ENCODE results near the gene PHACTR1. TPM values are rescaled to one million over a fixed set of nuclear protein-coding genes. Genes with fewer than 3 reads are reported as not detected.
A peak's percentile ranks its signal among the peaks of the same experiment; 100 is the strongest.

Gene PHACTR1
- total RNA-seq, 1 donor from 2014 or later, result 8.4 TPM

DNA sequence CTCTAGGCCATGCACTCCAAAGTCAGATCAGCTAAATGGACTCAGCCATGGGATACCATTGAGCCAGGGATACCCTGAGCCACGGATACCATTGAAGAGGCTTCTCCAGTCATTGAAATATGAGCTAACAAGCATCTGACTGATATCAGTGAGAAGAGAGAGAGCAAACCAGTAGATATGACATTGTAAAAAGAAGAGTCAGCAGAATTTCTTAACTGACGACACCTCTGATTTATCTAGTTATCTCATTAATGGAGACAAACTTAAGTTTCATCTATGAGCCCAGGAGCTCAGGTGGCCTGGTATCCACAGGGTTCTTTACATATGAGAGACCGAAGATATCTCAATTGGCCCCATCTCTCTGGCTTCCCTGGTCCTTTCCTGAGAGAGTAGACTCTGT, 471.1 kb downstream of the PHACTR1 start:
- Histone ChIP-seq H3K9me3 (no peaks in the 10 kb centered on the region), H3K4me1 (no peaks in the 10 kb centered on the region), H3K27me3 (no peaks in the 10 kb centered on the region), H3K36me3 (peaks cover 12 to 14% of the 10 kb centered on the region in 2 donors), H3K27ac (no peak overlapping the region), H3K4me3 (no peak overlapping the region)
- intact Hi-C loops (cut with DNase I), result no loop called here
- DNase-seq (ENCODE audit: low spot score in 2 of 2), result peak in 1 of 2 donors; percentile 11
- TF ChIP-seq, protein P1, sequence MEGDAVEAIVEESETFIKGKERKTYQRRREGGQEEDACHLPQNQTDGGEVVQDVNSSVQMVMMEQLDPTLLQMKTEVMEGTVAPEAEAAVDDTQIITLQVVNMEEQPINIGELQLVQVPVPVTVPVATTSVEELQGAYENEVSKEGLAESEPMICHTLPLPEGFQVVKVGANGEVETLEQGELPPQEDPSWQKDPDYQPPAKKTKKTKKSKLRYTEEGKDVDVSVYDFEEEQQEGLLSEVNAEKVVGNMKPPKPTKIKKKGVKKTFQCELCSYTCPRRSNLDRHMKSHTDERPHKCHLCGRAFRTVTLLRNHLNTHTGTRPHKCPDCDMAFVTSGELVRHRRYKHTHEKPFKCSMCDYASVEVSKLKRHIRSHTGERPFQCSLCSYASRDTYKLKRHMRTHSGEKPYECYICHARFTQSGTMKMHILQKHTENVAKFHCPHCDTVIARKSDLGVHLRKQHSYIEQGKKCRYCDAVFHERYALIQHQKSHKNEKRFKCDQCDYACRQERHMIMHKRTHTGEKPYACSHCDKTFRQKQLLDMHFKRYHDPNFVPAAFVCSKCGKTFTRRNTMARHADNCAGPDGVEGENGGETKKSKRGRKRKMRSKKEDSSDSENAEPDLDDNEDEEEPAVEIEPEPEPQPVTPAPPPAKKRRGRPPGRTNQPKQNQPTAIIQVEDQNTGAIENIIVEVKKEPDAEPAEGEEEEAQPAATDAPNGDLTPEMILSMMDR (IDR thresholded peaks at IDR 0.05), result no peak

DNA sequence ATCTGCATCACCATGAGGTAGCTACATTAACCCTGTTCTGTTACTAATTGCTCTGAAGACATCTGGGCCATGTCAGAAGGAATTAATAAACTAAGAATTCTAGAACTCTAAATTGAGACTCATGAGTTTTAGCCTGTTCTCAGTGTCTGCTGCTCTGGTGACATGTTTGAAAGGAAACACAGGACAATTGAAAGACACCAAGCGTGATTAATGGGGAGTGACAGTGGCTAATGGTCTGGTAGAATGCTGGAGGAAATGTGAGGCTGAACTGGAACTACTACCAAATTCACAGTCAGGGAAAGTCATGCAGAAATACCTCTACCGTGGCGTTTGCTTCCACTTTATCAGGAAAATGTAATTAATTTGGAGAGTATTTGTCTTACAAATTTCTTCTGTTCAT, 471.7 kb downstream of the PHACTR1 start:
- no peak for DNase-seq (ENCODE audit: low spot score in 2 of 2)
- TF ChIP-seq, protein P1 (IDR thresholded peaks at IDR 0.05), result no peak
- H3K4me3 ChIP-seq, result no peak overlapping the region
- H3K9me3 ChIP-seq, result no peaks in the 10 kb centered on the region
- intact Hi-C loops (cut with DNase I), result no loop called here
- no peak overlapping the region for H3K27ac ChIP-seq
- peaks cover 10% of the 10 kb centered on the region in 2 donors for H3K36me3 ChIP-seq
- no peaks in the 10 kb centered on the region for H3K27me3 ChIP-seq
- H3K4me1 ChIP-seq, result no peaks in the 10 kb centered on the region

DNA sequence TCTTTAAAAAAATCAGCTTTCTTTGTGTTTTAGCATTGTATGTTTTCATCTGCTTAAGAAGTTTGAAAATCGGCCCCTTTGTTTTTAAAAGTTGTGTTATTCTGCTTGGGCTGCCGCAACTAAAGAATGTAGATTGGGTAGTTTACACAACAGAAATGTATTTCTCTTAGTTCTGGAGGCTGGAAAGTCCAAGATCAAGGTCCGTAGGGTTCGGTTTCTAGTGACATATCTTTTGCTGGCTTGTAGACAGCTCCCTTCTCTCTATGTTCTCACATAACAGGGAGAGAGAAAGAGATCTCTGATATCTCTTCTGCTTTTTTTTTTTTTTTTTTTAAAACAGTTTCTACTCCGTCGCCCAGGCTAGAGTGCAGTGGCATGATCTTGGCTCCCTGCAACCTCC, 473.1 kb downstream of the PHACTR1 start:
- Histone ChIP-seq H3K4me3 (no peak overlapping the region), H3K9me3 (no peaks in the 10 kb centered on the region), H3K4me1 (peaks cover 0 to 2% of the 10 kb centered on the region in 2 donors), H3K36me3 (peaks cover 0 to 4% of the 10 kb centered on the region in 2 donors), H3K27me3 (no peaks in the 10 kb centered on the region), H3K27ac (no peak overlapping the region)
- DNase-seq (ENCODE audit: low spot score in 2 of 2), result no peak
- intact Hi-C loops (cut with DNase I), result loop anchor here (10.0 kb wide), 1 partner anchor 275 kb away; no protein-coding TSS in a partner anchor
- TF ChIP-seq, protein P1 (IDR thresholded peaks at IDR 0.05), result no peak

DNA sequence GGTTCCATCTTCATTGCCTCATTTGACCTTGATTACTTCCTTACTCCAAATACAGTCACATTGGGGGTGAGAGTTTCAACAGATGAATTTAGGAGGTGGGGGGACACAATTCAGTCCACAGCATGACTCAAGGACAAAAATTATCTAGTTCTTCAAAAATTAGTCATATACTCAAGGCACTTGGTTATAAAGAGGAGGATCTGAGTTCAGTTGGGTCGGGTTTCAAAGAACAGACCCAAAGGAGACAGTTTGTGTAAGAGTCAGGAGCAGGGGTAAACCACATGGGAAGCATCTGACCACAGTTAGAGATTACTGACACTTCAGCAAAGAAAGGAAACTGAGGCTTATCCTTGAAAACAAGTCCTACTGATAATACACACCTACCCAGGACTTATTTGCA, 473.8 kb downstream of the PHACTR1 start:
- no peaks in the 10 kb centered on the region for H3K9me3 ChIP-seq
- intact Hi-C loops (cut with DNase I), result loop anchor here (10.0 kb wide), 1 partner anchor 276 kb away; no protein-coding TSS in a partner anchor
- TF ChIP-seq, protein P1 (IDR thresholded peaks at IDR 0.05), result no peak
- no peak overlapping the region for H3K27ac ChIP-seq
- peaks cover 0 to 4% of the 10 kb centered on the region in 2 donors for H3K4me1 ChIP-seq
- H3K27me3 ChIP-seq, result no peaks in the 10 kb centered on the region
- no peak for DNase-seq (ENCODE audit: low spot score in 2 of 2)
- no peaks in the 10 kb centered on the region for H3K36me3 ChIP-seq
- H3K4me3 ChIP-seq, result no peak overlapping the region

DNA sequence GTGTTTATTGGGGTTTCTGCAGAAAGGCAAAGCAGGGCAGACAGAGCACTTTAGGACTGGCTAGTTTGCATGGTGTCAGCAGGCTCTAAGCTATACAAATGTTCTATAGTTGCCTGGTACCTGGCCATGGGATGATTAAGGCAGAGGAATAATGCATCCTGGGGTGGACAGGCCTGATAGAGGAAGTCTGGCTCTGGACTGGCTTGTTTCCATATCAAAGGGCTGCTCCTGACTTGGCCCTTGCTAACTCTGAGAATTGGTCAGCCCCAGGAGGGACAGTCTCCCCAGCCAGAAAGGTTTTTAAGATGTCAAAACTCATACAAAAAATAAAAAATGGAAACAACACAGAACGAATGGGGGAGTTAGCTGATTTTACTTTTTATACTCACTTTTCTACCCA, 474.9 kb downstream of the PHACTR1 start:
- peaks cover 0 to 4% of the 10 kb centered on the region in 2 donors for H3K4me1 ChIP-seq
- no peaks in the 10 kb centered on the region for H3K36me3 ChIP-seq
- H3K9me3 ChIP-seq, result no peaks in the 10 kb centered on the region
- H3K4me3 ChIP-seq, result no peak overlapping the region
- no peaks in the 10 kb centered on the region for H3K27me3 ChIP-seq
- H3K27ac ChIP-seq, result no peak overlapping the region
- TF ChIP-seq, protein P1 (IDR thresholded peaks at IDR 0.05), result no peak
- intact Hi-C loops (cut with DNase I), result loop anchor here (10.0 kb wide), 1 partner anchor 277 kb away; no protein-coding TSS in a partner anchor
- DNase-seq (ENCODE audit: low spot score in 2 of 2), result no peak

DNA sequence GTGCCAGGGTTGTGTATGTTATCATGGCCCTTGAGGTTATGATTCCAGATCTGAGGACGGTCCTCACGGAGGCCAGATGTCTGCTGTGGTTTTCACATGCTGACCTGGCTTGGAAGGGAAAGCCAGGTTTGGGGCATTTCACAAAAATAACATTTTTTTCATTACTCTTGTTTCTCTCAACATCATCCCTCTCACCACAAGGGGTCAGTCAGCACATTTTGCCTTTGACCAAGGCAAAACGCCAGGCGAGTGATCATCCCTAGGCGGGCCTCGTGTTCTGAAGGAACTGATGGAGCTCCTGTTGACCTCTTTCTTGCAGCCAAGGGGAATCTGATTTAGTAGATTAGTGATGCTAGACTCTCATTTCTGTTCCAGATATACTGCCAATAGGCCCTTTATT, 478.3 kb downstream of the PHACTR1 start:
- H3K27ac ChIP-seq, result peak overlapping the region in 1 of 2 donors; percentile 41
- H3K36me3 ChIP-seq, result peaks cover 3 to 6% of the 10 kb centered on the region in 2 donors
- peak in 1 of 2 donors; percentile 69 for DNase-seq (ENCODE audit: low spot score in 2 of 2)
- H3K27me3 ChIP-seq, result no peaks in the 10 kb centered on the region
- intact Hi-C loops (cut with DNase I), result loop anchor here (10.0 kb wide), 1 partner anchor 280 kb away; no protein-coding TSS in a partner anchor
- H3K4me3 ChIP-seq, result no peak overlapping the region
- TF ChIP-seq, protein P1 (IDR thresholded peaks at IDR 0.05), result peak; percentile 7 to 32 (median 31)
- H3K4me1 ChIP-seq, result peaks cover 0 to 4% of the 10 kb centered on the region in 2 donors
- H3K9me3 ChIP-seq, result no peaks in the 10 kb centered on the region

Data from ascending aorta (tissue), 2 donors.